EL (cell line): Measurements from ENCODE around the gene YWHAB.
A peak's percentile ranks its signal among the peaks of the same experiment; 100 is the strongest.
"Not testable (repeated sequence)": the region's sequence is repeated elsewhere in the genome, so short reads cannot be mapped to it uniquely, and the experiment has no call there.

Experiments
- DNase-seq: peaks from one replicate; pipeline ENCODE4 v3.0.0-alpha.2; 2016

The YWHAB gene

DNA sequence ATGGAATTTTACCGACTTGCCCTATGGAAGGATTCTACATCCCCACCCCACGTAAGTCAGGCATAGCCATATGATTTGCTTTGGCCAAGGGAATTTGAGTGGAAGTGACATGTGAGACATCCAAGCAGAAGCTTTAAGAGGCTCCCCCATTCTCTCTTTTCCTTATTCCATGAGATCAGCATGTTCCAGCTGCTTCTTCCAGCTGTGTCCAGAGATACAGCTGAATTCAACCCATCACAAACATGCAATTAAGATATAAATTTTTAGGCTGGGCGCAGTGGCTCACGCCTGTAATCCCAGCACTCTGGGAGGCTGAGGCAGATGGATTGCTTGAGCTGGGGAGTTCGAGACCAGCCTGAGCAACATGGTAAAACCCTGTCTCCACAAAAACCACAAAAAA lies 16.0 kb upstream of the YWHAB start:
- no peak for DNase-seq

DNA sequence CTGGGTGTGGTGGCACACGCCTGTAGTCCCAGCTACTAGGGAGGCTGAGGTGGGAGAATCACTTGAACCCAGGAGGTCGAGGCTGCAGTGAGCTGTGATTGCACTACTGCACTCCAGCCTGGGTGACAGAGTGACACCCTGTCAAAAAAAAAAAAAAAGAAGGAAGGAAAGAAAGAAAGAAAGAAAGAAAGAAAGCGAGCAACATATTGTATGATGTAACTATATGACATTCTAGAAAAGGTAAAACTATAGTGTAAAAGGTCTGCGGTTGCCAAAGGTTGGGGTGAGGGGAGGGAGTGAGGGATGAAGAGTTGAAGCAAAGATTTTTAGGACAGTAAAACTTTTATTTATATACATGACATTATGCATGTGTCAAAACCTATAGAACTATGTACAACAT lies 3.1 kb upstream of the YWHAB start:
- not testable (repeated sequence) for DNase-seq

DNA sequence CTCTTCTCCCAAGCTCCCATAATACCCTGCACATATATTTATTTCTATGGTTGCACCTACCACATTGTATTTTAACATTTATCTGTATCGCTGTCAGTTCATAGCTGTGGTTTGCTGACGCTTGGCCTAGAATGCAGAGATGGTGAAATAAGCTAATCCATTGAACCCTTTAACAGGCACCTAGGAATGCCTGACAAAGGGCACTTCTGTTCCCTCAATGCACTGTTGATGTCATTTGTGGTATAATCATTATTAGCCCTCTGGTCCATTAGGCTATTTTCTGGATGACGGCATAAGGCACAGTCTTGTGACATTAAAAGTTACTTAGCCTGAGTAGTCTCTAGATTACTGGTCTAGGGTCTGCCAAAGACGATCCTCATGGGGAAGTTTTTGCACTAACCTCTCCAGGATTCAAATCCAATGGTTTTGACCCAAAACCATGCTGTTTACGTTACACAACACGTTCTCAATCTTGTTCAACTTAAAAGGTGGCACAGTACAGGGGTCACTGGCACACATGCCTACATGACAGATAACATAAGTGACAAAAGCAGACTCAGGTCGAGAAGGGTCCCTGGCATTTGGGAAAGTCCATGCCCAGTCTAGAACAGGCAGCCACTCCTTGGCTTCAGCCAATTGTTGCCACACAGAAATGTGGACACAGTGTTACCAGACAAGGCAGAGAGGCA lies 2.1 kb upstream of the YWHAB start:
- no peak for DNase-seq

DNA sequence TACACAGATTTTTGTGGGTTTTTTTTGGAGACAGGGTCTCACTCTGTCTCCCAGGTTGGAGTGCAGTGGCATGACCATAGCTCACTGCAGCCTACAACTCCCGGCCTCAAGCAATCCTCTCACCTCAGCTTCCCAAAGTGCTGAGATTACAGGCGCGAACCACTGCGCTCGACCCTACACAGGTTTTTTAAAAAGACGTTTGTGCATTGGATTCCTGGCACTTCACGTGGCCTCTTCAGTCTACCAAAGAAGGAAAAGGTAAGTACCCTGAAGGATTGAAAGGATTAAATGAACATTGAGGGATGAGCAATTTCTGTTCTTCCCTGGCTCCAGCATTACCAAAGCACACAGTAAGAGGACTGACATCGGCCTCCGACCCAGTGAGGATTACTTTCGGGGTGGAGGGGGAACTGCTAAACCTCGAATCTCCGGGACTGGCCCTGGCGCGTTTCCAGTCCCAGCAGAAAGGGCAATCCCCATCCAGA lies 556 bp upstream of the YWHAB start:
- DNase-seq, result no peak

GRCh38 chr20:44886266-44886651 lies 754 bp downstream of the YWHAB start:
- DNase-seq, result peak; percentile 8

GRCh38 chr20:44886828-44887227 lies 1.3 kb downstream of the YWHAB start:
- DNase-seq, result no peak

- no peak for DNase-seq
Observed at GRCh38 chr20:44887466-44887865, 2.0 kb downstream of the YWHAB start.

- no peak for DNase-seq
Observed at GRCh38 chr20:44888226-44889103, 3.0 kb downstream of the YWHAB start.

- no peak for DNase-seq
Observed at GRCh38 chr20:44891826-44892225, 6.3 kb downstream of the YWHAB start.

- DNase-seq, result no peak
Observed at GRCh38 chr20:44894959-44895358, 9.5 kb downstream of the YWHAB start.

GRCh38 chr20:44896583-44896982 lies 11.1 kb downstream of the YWHAB start:
- DNase-seq, result peak; percentile 15

- no peak for DNase-seq
Observed at GRCh38 chr20:44897133-44897532, 11.6 kb downstream of the YWHAB start.

GRCh38 chr20:44900231-44900854 lies 14.8 kb downstream of the YWHAB start:
- DNase-seq, result peak; percentile 13

DNA sequence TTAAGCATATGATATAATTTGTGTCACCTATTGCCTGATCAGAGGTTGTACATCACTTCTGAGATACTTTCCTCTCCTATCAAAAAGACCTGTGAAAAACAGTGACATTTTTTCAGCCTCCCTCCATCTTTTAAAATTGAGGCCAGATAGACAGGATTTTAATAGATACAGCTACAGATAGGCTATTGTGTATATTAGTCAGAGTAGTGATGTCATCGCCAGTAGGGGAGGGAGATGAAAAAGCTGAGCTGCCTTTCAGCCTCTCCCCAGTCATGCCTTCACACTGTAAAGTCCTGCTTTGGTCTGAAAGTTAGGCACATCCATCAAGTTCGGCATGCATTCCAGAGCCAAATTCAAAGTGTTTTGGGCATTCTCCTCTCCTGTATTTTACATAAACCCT lies 16.5 kb downstream of the YWHAB start:
- peak; percentile 66 for DNase-seq

DNA sequence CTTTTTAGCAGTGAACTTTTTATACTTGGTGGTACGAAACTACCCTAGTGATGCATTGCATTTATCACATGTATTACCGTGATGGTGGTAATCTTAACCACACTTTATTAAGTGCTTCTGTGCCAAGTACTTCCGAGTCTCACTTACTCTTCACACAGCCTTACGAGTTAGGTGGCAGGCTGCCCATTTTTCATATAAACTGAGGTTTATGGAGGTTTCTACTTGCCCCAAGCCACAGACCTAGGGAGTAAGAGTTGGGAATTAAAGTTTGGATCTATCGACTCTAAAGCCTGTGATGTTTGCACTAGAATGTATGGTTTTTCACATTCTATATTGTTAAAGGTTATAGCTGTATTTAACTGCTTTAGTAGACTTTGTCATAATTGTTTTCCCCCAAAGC lies 18.9 kb downstream of the YWHAB start:
- no peak for DNase-seq

DNA sequence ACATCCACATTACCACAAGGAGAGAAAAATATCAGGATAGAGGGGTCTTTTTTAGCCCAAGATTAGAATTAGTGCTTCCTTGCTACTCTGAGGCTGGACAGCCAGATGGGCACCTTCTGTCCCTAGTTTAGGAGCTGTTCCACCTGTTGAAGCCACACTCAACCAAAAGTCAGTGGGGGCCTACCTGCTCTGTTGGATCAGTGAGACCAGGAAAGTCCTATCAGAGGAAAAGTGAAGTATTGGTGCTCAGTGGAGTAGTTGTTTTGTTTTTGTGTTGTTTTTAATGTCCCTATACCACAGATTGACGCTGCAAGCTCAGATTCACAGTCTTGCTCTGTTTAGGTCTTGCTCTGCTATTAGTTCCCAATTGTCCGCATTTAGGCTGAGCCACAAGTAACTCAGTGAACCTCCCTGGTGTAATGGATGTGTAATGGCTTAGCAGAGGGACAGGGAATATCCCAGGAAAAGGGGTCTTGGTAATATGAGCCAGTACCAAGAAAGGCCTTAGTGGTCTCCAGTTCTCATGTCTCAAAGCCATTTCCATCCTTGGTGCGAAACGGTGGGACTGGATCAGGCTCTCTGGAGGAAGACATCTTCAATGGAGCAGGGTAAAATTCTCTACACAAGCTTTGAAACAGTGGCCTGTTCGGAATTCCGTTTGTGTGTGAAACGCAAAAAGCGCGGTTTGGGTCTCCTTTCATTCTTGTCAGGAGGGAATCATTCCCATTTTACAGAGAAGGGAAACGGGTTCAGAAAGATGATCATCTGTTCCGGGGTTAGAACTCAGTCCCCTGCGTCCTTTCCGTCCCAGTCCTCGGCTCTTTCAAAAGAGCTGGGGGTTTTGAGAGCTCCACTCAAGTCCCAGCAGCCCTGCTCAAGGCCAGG lies 23.7 kb downstream of the YWHAB start:
- DNase-seq, result no peak

- DNase-seq, result peak; percentile 68
Observed at GRCh38 chr20:44909872-44910689, 24.6 kb downstream of the YWHAB start, which contains the start of gene PABPC1L. TSS of gene PABPC1L (plus strand) at chr20:44910060. CDS start at chr20:44910144, 84 bp downstream.

- peak; percentile 9 for DNase-seq
Observed at GRCh38 chr20:44910690-44911262, 25.3 kb downstream of the YWHAB start.

- peak; percentile 66 for DNase-seq
Observed at GRCh38 chr20:44911264-44911921, 25.9 kb downstream of the YWHAB start.

DNA sequence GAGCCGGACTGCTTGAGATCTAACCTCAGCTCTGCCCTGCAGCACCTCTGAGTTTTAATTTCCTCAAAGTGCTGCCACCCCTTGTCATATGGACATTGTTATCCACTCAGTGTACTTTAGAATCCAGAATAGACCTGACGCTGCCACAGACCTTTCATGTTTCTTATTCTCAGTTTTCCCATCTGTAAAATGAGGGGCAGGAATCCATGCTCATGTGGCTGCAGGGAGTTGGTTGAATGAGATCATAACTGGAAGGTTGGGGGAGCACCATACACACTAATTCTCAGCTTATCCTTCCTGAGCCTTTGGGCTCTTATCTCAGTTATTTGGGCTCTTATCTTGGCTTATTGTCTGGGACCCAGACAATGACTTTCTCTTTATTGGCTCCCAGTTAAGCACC lies 26.7 kb downstream of the YWHAB start:
- DNase-seq, result no peak

DNA sequence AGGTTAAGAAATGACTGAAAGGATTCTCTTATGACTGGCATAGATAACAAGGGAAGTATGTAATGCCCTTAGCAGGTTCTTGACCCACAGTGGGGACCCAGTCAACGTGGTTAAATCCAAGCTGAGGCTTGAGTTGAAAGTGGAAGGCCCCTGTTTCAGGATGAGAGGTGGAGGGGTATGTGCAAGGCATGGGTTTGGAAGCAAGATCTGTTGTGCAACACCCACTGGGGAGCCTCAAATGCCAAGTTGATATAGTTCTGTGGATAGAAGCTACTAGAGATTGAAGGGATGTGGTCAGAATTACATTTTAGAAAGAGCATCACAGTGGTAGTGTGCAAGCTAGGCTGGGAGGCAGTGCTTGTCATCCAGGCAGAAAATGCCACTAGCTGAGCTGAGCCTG lies 29.4 kb downstream of the YWHAB start:
- DNase-seq, result no peak
